Right renal cortex interstitium (tissue), 3 donors: Measurements from ENCODE around the gene MAMDC2. TPM values are rescaled to one million over a fixed set of nuclear protein-coding genes. Genes with fewer than 3 reads are reported as not detected.
"Not testable (repeated sequence)": the region's sequence is repeated elsewhere in the genome, so short reads cannot be mapped to it uniquely, and the experiment has no call there.

Experiments
- DNase-seq, 3 donors: peaks; one replicate each; pipeline ENCODE4 v3.0.0-alpha.2; 2013; ENCODE audit warnings: low read depth in 3 of 3, low spot score in 2 of 3
- polyA plus RNA-seq, 3 donors: library from polyadenylated mRNA; unstranded; fragments of 120-200 nt; gene quantifications; one replicate each; pipeline ENCODE4 v1.2.1, GENCODE V29; 2013; ENCODE audit not compliant: insufficient read length in 3 of 3

Gene MAMDC2
- polyA plus RNA-seq, 3 donors = 7.0 to 8.6 (median 7.3) TPM

DNA sequence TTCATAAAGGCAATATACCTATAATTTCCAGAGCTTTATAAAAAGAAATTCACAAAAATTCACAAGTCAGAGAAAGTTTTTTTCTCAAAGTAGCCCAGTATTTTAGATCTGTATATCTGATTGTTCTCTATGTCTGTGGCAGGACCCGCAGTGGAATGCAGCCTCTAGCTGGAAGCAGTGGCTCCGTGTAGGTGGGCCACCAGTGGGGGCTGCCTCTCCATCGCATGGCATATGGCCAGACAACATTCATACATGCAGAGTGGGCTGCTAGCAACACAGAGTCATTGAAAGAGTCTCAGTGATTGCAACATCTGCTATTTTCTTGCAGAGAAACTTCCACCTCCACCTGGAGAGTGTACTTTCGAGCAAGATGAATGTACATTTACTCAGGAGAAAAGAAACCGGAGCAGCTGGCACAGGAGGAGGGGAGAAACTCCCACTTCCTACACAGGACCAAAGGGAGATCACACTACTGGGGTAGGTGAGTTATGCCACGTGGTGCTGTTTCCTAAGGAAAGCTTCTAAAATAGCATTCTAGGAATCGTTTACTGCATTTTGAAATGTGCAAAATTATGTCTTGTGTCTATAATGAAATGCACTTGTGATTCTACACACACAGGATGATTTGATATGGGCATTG, 126.6 kb downstream of the MAMDC2 start:
- DNase-seq = no peak

DNA sequence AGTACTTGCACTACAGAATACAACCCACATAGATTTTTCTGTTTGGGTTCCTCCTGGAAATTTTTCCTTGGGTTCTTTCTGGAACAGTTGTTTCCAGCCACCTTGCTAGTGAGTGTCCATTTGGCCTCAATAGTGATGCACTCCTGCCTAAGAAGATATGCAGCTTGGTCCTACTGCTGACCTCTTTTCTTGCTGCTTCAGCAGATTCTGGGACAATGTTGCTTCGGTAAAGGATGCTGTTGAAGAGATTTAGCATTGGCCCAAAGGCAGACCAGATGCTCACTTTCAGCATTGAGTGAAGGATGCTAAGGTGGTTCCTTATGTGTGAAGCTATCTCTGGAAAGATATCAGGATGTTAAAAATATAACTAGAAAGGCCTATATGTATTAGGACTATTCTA, 128.9 kb downstream of the MAMDC2 start:
- no peak for DNase-seq

- no peak for DNase-seq
These were observed 133.5 kb downstream of the MAMDC2 start for GRCh38 chr9:70177121-70177520.

DNA sequence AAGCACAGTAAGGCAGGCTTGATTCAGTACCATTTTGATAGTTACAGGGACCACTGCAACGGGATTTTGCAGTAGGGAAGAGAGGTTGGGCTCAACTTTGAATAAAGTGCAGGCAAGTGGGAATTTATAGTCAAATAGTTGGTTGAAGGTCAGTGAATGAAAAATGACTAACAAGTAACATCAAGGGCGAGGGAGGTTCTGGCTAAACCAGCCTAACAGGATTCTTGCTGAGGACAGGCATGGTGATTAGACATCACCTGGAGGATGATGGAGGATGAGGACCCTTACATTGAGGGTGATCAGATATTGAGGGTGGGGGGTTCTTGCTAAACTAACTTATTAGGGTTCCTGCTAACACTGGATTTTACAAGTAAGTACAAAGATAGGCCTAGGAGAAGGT, 149.1 kb downstream of the MAMDC2 start:
- DNase-seq = no peak

DNA sequence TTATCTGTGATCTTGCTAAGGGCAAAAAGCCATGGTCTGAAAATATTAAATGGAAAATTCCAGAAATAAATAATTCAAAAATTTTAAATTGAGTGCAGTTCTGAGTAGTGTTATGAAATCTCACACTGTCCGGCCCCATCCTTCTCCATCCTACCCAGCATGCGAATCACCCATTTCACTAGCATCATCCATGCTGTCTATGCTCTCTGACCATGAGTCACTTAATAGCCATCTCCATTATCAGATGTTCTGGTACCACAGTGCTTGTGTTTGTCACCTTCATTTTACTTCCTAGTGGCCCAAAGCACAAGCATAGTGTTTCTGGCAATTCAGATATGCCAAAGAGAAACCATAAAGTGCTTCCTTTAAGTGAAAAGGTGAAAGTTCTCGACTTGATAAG, 151.8 kb downstream of the MAMDC2 start:
- no peak for DNase-seq

GRCh38 chr9:70197216-70198044, 153.8 kb downstream of the MAMDC2 start:
- DNase-seq = no peak

DNA sequence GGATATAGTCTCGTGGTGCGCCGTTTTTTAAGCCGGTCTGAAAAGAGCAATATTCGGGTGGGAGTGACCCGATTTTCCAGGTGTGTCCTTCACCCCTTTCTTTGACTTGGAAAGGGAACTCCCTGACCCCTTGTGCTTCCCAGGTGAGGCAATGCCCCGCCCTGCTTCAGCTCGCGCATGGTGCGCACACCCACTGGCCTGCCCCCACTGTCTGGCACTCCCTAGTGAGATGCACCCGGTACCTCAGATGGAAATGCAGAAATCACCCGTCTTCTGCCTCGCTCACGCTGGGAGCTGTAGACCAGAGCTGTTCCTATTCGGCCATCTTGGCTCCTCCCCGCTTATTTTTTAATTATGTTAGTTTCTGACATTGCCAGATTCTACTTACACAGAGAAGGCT, 161.1 kb downstream of the MAMDC2 start:
- not testable (repeated sequence) for DNase-seq

- DNase-seq = no peak
These were observed 161.8 kb downstream of the MAMDC2 start for GRCh38 chr9:70205366-70206020.

DNA sequence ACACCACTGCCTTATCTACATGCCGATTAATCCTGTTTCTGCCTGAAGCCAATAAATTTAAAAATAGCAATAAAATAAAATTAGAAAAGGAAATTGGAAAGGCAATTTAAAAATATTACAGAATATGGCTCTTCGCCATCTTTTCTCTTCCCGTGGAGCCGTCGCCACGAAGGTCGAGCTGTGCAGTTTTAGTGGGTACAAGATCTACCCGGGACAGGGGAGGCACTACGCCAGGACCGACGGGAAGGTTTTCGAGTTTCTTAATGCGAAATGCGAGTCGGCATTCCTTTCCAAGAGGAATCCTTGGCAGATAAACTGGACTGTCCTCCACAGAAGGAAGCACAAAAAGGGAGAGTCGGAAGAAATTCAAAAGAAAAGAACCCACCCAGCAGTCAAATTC, 173.4 kb downstream of the MAMDC2 start:
- no peak for DNase-seq

DNA sequence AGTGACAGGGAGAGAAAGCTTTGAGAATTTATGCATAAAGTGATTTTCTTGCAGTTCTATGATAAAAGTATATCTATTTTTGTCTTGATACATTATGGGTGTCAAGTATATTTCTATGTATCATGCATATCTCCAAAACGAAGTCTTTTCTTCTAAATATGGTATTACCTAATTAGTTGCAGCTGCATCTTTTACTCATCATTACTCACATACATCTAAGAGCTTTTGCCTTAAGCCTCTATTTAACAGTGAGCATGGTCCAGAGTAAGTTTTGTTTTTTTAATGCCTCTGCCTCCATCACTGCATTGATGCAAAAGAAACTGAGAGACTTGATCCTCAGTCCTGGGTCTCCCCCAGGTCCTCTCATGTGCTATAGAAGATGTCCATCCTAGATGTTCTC, 175.1 kb downstream of the MAMDC2 start:
- DNase-seq = no peak

GRCh38 chr9:70220216-70220615, 176.6 kb downstream of the MAMDC2 start:
- DNase-seq = no peak

- no peak for DNase-seq
These were observed 178.7 kb downstream of the MAMDC2 start for GRCh38 chr9:70222354-70222753.

DNA sequence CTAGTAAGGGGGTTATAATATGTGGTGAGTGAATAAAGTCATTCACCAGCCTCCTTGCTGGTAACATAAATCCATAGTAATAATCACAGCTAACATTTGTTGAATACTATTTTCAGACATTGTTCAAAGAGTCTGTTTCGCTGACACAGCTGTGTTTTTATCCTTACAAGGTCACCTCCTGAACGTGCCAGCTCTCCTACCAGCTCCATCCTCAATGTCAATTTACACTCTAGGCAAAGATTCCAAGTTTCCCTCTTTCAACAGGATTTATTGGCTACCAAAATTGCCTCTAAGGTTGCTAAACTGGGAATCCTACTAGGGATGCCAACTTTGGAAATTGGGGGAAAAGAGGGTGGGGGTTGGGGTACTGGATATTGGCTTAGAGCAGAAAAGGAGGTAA, 184.5 kb downstream of the MAMDC2 start:
- no peak for DNase-seq

DNA sequence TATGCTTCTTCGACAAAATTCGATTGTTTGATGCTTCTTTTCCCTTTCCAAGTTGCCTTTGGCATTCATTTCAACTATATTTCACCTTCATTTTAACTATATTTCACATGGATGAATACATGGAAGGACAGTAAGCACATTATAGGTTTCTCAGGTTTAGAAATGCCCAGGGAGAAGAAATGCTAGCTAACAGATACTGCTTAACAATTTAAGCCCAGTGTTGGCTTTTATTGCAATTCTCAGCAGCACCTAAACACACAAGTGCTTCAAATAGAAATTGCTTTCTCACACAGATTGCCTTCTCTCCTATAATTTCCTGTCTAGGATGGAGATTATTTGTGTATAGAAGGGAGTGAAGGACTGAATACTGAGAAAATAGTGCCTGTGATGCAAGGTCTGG, 185.0 kb downstream of the MAMDC2 start:
- no peak for DNase-seq

GRCh38 chr9:70229026-70229425, 185.4 kb downstream of the MAMDC2 start:
- no peak for DNase-seq

GRCh38 chr9:70229579-70229978, 185.9 kb downstream of the MAMDC2 start:
- DNase-seq = no peak

DNA sequence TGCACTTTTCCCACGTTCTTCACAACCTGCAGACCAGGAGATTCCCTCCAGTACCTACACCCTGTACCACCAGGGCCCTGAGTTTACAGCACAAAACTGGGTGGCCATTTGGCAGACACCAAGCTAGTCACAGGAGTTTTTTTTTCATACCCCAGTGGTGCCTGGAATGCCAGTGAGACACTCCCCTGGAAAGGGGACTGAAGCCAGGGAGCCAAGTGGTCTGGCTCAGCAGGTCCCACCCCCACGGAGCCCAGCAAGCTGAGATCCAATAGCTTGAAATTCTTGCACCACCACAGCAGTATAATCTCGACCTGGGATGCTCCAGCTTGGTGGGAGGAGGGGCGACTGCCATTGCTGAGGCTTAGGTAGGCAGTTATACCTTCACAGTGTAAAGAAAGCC, 188.8 kb downstream of the MAMDC2 start:
- DNase-seq = no peak

- DNase-seq = not testable (repeated sequence)
These were observed 190.6 kb downstream of the MAMDC2 start for GRCh38 chr9:70234208-70234607.

DNA sequence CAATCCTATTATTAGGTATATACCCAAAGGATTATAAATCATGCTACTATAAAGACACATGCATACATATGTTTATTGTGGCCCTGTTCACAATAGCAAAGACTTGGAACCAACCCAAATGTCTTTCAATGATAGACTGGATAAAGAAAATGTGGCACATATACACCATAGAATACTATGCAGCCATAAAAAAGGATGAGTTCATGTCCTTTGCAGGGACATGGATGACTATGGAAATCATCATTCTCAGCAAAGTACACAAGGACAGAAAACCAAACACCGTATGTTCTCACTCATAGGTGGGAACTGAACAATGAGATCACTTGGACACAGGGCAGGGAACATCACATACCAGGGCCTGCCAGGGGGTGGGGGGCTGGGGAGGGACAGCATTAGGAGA, 202.3 kb downstream of the MAMDC2 start:
- not testable (repeated sequence) for DNase-seq

DNA sequence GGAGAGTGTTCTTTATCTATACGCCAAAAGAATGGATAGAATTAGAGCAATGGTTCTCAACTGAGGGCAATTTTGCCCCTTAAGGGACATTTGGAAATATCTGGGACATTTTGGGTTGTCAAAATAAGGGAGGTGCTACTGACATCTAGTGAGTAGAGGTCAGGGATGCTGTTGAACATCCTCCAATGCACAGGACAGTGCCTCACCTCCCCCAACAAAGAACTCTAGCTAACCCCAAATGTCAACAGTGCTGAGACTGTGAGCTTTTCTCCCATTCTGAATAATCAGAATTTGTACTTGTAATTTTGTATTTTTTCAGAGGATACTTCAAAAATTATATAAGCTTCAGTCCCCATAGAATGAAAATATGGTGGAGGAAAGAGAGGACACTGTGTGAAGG, 206.6 kb downstream of the MAMDC2 start:
- no peak for DNase-seq

DNA sequence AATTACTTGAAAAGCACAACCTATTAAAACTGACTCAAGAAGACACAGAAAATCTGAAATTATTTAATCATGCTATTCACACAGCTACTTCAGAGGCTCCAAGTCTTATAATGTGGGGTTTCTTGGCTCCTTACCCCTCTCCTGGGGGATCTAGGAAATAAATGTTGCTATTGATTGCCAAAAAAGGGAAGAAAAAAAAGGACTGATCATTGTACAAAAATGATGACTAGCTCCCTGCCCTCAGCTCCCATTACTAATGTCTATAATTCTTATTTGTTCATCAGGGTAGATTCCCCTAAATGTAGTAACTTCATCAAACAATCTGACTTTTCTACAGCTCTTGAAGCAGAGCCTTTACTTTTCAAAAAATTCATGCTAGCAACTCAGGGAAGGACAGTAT, 211.8 kb downstream of the MAMDC2 start:
- no peak for DNase-seq

- peak in 1 of 3 donors; percentile 15 for DNase-seq
These were observed 212.5 kb downstream of the MAMDC2 start for GRCh38 chr9:70256123-70256551.
